Stimulated activated CD4-positive, alpha-beta T cell treated with anti-CD3 and anti-CD28 coated beads, Interleukin-2, amount 100 ng/mL, for 48 hours (primary cell): ENCODE data around the gene NEK5.
"Not testable (repeated sequence)": the region's sequence is repeated elsewhere in the genome, so short reads cannot be mapped to it uniquely, and the experiment has no call there.

ENCODE experiments used
- DNase-seq, 2 donors: peaks; one replicate each; pipeline ENCODE4 v3.0.0-alpha.2; 2020

NEK5 gene

GRCh38 chr13:52067237-52067636, 61.6 kb downstream of the NEK5 start:
- DNase-seq = no peak

GRCh38 chr13:52061587-52061986, 67.3 kb downstream of the NEK5 start:
- no peak for DNase-seq

GRCh38 chr13:52061064-52061463, 67.8 kb downstream of the NEK5 start:
- not testable (repeated sequence) for DNase-seq

GRCh38 chr13:52053460-52053859, 75.4 kb downstream of the NEK5 start:
- no peak for DNase-seq

GRCh38 chr13:52051400-52051799, 77.5 kb downstream of the NEK5 start:
- DNase-seq = no peak

GRCh38 chr13:52048516-52048915, 80.4 kb downstream of the NEK5 start:
- no peak for DNase-seq

GRCh38 chr13:52047463-52047862, 81.4 kb downstream of the NEK5 start:
- DNase-seq = no peak

- DNase-seq = no peak
Observed at GRCh38 chr13:52043675-52044074, 85.2 kb downstream of the NEK5 start.

GRCh38 chr13:52036037-52036436, 92.8 kb downstream of the NEK5 start:
- no peak for DNase-seq

GRCh38 chr13:52034616-52035226, 94.2 kb downstream of the NEK5 start:
- DNase-seq = no peak

- no peak for DNase-seq
Observed at GRCh38 chr13:52033039-52033438, 95.8 kb downstream of the NEK5 start.

- not testable (repeated sequence) for DNase-seq
Observed at GRCh38 chr13:52030401-52030800, 98.5 kb downstream of the NEK5 start.

GRCh38 chr13:52029569-52029968, 99.3 kb downstream of the NEK5 start:
- DNase-seq = no peak

- DNase-seq = no peak
Observed at GRCh38 chr13:52027832-52028231, 101.0 kb downstream of the NEK5 start.

GRCh38 chr13:52026246-52026626, 102.6 kb downstream of the NEK5 start:
- DNase-seq = no peak

- DNase-seq = no peak
Observed at GRCh38 chr13:52025475-52026245, 103.2 kb downstream of the NEK5 start.

GRCh38 chr13:52024481-52024880, 104.4 kb downstream of the NEK5 start, which contains the start of gene UTP14C:
UTP14C (plus strand) TSS chr13:52024691; CDS start chr13:52028805, 4,114 bp downstream.
- DNase-seq = no peak

GRCh38 chr13:52022356-52022755, 106.5 kb downstream of the NEK5 start:
- DNase-seq = no peak

- no peak for DNase-seq
Observed at GRCh38 chr13:52020191-52020590, 108.7 kb downstream of the NEK5 start.

GRCh38 chr13:52016296-52016695, 112.6 kb downstream of the NEK5 start:
- DNase-seq = no peak

- DNase-seq = no peak
Observed at GRCh38 chr13:52012512-52012836, 116.4 kb downstream of the NEK5 start.

- DNase-seq = peak; percentile 99
Observed at GRCh38 chr13:52011632-52012511, 117.0 kb downstream of the NEK5 start, which contains the start of gene ALG11. ALG11 (plus strand) TSS chr13:52012398; CDS start chr13:52012419, 21 bp downstream.

- DNase-seq = peak; percentile 13 to 17
Observed at GRCh38 chr13:52010890-52011631, 117.8 kb downstream of the NEK5 start, which contains the start of gene ATP7B. ATP7B (minus strand) TSS chr13:52011450; CDS start chr13:52011337, 113 bp downstream.
